Measurements from ENCODE around the gene RAB26.

- TF ChIP-seq CTCF (IDR thresholded peaks at IDR 0.05), result no peak
- no peak for TF ChIP-seq POLR2A (IDR thresholded peaks at IDR 0.05)
These were observed 14.3 kb downstream of the RAB26 start for GRCh38 chr16:2162676-2163118.
